Measurements from ENCODE around the gene RASA3. TPM values are rescaled to one million over a fixed set of nuclear protein-coding genes. Genes with fewer than 3 reads are reported as not detected.
"Not testable (repeated sequence)": the region's sequence is repeated elsewhere in the genome, so short reads cannot be mapped to it uniquely, and the experiment has no call there.

Gene RASA3
- polyA plus RNA-seq, 1 donor: 11.5 TPM

DNA sequence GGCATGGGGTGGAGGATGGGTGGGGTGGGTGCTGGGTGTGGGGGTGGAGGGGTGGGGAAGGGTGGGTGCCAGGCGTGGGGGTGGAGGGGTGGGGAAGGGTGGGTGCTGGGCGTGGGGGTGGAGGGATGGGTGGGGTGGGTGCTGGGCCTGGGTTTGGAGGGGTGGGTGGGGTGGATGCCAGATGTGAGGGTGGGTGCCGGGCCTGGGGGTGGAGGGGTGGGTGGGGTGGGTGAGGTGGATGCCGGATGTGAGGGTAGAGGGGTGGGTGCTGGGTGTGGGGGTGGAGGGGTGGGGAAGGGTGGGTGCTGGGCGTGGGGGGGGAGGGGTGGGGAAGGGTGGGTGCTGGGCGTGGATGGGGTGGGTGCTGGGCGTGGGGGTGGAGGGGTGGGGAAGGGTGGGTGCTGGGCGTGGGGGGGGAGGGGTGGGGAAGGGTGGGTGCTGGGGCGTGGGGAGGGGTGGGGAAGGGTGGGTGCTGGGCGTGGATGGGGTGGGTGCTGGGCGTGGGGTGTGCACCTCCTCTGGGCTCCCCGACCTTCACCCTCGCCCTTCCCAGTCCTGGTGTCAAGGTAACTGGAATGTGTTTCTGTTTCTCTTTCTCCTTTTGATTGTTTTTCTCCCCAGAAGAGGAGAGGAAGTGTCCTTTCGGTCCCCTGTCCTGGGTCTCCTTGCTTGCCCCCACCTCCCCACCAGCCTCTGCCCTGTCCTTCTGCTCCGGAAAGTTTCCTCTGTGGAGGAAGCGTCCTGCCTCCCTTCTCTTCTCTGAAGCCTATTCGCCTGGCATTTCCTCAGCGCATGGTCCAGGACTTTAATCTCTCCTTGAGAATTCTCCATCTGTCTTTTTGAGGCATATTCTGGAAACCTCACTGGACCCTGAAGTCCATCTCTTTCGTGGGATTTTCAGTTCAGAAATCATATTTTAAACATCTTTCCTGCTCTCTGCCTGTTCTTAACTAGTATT lies 23.8 kb upstream of the RASA3 start:
- no peak for DNase-seq

DNA sequence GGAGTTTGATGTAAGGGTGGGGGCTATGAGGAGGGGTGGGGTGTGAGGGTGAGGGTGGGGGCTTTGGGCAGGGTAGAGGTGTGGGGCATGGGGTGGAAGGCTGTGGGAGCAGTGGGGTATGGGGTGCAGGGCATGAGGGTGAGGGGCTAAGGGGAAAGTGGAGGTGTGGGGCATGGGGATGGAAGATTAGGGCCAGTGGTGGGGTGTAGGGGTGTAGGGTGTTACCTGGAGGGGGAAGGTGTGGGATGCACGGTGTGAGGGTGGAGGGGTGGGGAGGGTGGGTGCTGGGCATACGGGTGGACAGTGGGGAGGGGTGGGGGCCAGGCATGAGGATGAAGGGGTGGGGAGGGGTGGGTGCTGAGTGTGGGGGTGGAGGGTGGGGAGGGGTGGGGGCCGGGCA lies 22.9 kb upstream of the RASA3 start:
- DNase-seq: no peak

DNA sequence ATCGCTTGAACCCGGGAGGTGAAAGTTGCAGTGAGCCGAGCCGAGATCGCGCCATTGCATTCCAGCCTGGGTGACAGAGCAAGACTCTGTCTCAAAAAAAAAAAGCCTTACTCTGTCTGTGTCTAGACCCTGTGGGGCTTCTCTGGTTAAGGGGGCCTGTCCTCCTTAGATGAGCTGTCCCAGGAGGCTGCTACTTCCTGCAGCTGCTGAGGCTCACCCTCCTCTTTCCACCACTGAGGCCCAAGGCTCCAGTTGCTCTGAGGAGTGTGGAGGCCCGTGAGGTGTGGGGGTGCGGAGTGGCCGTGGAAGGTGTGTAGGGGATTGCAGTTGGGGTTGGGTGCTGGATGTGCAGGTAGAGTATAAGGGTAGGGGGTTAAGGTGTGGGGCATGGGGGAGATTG lies 22.1 kb upstream of the RASA3 start:
- DNase-seq: no peak

DNA sequence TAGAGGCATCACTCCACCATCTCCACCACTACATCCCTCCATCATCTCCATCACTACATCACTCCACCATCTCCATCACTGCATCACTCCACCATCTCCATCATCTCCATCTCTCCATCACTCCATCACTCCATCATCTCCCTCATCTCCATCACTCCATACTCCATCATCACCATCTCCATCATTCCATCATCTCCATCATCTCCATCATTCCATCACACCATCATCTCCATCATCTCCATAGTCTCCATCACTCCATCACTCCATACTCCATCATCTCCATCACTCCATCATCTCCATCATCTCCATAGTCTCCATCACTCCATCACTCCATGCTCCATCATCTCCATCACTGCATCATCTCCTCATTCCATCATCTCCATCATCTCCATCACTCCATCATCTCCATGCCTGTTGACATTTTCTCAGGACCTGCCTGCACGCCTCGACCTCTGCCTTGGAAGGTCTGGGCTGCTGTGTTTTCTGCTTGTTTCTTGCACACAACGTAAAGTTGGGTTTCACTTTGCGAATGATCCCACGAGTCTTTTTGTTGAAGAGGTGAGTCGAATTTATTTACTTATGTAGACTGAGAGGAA lies 21.2 kb upstream of the RASA3 start:
- no peak for DNase-seq

DNA sequence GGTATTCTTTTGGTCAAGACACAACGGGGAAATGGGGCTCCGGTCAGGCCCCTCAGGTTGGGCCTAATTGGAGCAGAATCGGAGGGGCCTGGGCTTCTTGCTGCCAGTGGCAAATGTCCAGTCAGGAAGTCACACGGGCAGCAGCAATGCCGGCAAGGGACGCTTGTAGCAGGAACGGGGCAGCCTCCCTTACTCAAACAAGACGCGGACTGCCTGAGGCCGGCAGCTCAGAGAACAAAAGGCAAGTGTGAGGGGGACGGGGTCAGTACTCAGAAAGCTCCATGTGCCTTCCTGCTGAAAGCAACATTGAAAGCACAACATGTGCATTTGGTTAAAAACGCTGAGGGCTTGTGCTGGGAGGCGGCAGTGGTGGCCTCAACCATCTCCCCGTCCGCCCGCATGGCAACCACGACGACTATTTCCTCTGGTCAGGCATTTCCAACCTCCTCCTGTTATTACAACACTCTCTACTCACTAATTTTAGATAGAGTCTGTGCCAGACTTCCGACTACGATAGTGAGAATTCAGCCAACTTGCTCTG lies 20.5 kb upstream of the RASA3 start:
- no peak for DNase-seq

DNA sequence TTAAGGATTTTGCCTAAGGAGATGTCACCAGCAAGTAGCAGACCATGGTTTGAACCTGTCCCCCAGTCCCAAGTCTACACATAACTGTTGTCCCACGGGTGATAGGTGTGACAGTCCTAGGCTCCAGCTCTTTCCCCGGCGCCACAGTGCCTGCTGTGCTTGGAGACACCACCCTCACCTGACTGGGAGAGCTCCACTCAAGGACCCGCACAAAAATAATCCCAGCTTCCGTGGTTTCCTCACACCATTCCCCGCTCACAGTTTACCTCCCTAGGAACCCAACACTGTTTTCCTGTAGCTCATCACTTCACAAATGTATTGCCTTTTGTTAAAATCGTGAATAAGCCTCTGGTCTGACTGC lies 19.8 kb upstream of the RASA3 start:
- DNase-seq: no peak

DNA sequence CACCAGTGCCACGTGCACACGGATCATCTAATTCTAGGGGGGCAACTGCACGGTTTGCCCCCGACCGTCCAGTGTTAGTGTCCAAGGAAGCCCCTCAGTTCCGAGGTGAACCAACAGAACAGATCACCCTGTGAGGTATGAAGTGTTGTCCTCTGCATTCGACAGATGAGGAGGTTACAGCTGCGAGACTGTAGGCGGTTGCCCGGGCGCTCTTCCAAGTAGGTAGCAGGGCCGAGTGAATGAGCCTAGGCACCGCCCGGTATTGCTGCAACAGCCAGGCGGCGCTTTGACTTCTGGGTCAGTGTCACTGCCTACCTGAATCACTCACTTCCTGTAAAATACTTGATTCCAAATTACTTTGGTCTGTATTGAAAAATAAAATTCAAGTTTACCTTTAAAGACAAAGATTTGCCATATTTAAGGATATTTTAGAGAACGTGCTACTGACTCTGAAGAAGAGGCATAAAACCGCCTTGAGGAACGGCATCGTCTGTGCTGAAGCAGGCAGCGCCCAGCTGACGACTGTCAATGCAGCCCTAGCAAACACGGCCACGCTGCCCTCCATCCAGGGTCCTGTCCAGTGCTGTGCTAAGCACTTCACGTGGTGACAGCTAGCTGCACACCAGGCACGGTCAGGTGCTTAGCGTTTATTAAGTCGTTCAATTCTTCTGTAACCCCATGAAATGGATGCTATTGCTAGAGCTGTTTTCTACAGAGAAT lies 19.3 kb upstream of the RASA3 start:
- DNase-seq: no peak

DNA sequence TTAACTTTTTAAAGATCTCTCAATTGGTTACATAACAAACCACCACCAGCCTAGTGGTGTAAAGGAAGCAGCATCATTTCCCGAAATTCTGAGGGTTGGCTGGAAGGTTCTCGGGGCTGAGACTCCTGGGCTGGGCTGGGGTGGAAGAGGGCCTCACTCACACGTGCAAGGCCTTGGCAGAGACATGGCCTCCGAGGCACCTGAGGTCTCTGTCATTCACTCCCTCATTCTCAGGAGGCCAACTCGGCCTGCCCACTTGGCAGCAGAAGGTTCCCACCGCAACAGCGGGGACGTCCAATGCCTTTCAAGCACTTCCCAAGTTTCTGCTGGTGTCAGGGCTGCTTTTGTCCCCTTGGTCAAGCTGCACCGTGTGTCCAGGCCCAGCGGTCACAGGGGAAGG lies 18.6 kb upstream of the RASA3 start:
- no peak for DNase-seq

DNA sequence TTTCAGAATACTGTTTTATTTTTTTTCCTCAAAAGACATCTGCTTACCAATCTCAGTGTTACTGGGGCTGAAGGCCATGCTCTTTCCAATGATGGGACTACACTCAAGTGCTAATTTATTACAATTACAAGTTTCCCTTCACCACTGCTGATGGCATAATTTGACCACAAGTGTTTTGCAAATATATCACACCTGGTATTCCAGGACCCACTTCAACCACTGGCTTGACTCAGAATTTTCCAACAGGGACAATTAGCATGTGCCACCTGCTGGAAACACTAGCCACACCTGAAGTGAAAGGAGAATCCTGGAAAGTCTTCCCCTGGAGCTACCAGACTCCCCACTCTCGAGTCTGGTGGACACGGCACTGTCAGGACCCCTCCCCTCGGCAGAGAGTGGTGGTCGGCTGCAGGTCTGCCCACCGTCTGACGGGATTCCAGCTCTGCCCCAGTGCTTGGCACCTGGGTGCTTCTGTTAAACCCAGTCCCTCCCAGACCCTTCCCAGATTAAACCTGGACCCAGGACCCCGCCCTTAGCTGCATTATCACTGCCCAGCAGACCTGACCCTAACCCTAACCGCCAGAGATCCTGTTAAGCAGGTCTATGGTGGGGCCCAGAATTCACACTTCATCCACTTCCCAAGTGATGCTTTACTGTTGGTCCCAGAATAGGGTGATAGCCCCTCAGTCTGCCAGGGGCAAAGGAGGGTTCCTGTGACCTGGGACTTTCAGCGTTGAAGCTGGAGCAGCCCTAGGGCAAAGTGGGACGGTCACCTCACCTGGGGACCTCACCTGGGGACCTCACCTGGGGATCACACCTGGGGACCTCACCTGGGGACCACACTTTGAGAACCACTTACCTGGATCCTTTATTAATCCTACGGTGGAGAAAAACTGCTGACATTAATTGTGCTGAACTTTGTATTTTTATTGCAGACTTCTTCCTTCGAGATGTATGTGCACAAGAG lies 17.6 kb upstream of the RASA3 start:
- no peak for DNase-seq

DNA sequence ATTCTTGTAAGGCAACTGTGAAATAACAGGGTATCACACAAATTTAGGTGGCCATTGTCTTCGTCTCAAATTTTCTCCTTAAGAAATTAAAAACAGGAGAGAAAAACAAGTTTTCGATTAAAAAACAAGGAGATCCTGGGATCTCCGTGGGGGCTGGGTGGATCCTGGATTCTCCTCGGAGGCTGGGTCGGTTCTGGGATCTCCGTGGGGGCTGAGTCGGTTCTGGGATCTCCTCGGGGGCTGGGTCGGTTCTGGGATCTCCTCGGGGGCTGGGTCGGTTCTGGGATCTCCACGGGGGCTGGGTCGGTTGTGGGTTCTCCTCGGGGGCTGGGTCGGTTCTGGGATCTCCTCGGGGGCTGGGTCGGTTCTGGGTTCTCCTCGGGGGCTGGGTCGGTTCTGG lies 16.5 kb upstream of the RASA3 start:
- not testable (repeated sequence) for DNase-seq

DNA sequence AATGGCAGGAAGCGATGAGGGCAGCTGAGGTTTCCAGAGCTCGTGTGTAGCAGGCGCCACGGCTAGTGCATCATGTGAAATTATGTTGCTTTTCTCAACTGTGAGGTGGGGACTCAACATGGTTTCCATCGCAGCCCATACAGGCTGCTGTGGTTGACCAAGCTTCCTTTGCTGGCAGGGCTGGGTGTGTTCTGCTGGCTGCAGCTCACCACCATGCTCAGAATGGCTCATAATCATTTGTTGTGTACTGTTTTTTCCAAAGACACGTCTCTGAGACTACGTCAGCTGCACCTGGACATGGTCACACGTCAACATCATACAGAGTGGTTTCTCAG lies 16.1 kb upstream of the RASA3 start:
- no peak for DNase-seq

DNA sequence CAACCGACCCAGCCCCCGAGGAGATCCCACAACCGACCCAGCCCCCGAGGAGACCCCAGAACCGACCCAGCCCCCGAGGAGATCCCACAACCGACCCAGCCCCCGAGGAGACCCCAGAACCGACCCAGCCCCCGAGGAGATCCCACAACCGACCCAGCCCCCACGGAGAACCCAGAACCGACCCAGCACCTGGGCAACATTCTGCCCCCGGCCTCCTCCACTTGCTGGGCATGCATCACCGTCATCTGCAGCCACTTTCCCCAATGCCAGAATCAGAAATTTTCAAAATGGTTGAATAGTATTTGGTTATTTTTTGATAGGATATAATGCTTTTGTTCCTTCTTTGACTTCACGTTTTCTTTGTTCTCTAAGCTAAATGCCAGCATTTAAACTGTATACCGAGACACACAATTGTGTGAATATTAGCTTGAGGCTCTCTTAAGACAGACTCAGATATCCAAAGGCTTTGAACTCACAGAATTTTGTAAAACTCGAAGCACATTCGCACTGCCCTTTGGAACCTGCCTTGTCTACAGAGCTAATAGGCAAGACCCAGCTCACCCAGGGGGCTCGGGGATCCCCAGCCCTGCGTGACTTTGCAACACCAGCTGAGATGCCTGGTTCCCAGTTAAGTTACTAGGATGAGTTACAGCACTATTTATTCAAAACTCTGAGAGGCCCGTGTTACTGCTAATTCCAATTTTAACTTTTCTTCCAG lies 15.5 kb upstream of the RASA3 start:
- DNase-seq: no peak

DNA sequence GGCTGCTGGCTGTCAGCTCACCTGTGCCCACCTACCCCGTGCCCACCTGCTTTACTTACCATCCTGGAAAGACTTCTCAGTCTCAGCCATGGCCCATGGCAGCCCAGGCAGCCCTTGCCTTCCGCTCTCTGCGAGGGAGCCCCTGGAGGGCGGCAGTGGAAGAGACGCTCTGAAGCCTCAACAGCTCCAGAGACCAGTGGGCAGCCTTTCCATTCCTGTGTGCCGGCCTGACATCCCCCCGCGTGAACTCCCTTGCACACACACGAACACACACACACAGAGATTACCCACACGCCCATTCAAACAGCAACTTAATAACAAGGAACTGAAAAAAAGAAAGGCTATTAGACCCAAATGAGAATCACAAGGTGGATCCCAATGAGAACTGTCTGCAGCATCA lies 14.2 kb upstream of the RASA3 start:
- no peak for DNase-seq

DNA sequence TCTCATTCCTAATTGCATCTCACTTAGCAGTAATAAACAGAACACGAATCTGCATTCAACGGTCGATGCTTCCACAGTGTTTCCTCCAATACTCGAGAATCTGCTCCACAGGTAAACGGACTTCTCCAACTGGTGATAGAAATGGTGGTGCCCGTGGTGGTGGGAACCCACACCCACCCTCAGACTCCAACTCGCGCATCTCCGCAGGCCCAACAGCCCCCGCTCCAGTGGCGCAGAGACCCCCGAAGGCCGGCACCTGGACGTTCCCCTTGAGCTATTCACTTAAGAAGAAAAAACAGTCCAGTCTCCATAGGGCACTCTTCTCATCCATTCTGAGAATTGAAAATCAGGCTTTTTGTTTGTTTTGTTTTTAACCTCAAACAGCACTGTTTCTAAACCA lies 13.8 kb upstream of the RASA3 start:
- DNase-seq: no peak

DNA sequence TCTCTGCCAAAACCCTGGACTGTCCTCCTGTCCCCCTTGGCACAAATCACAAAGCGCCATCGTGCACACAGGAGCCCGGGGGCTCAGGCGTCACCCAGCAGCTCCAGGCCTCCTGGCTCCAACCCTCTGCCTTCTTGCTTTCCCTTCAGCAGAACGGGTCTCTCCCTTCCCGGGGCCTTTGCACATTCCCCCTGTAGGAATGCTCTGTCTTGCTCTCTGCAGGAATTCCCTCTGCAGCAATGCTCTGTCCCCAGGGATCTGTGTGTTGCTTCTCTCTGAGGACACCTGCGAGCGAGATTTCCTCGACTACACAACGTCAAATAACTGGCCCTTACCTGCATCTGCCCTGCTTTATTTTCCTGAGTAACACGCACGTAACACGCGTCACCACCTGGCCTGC lies 13.3 kb upstream of the RASA3 start:
- no peak for DNase-seq

DNA sequence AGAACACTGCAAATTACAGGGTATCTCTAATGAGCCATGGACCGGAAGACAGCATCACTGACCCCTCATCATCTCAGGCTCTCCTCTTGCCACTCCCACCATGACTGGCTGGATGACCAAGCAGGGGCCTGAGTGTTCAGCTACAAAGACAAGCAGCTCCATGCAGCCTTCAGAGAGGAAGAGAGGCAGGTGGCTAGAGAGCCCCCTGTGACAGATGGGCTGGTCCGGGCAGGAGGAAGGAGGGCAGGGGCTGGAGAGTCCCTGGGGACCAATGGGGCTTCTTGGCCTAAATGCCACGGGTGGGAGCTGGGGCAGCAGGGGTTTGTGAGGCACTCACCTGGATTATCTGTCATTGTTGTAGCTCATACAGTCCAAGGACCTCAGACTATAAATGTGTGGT lies 12.8 kb upstream of the RASA3 start:
- no peak for DNase-seq

DNA sequence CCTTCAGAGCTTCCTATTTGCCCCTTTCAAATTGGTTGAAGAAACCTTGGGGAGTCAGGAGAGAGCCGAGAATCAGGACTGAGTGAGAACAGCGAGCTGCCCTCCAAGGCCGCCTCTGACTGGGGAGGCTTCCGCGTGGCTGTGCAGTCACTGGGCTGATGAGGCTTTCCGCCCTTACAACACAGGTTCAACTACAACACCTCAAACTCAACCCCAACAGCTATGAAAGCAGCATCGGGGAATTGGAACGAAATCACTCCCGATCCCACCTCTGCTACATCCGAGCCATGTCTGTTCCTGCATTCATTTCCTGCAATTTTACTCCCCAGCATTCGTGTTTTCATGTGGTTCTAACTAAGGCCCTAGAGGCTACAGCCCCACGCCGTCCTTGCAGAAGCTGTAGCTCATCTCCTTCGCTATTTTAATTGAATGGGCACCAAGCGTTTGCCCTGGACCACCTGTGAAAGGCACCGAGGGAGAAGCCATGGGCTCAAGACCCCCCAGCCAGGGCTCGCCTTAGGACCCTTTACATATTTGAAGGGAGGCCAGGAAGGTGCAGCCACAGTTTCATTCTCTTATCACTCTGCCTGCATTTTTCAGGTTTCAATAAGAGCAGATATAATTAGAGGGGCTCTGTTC lies 12.3 kb upstream of the RASA3 start:
- no peak for DNase-seq

DNA sequence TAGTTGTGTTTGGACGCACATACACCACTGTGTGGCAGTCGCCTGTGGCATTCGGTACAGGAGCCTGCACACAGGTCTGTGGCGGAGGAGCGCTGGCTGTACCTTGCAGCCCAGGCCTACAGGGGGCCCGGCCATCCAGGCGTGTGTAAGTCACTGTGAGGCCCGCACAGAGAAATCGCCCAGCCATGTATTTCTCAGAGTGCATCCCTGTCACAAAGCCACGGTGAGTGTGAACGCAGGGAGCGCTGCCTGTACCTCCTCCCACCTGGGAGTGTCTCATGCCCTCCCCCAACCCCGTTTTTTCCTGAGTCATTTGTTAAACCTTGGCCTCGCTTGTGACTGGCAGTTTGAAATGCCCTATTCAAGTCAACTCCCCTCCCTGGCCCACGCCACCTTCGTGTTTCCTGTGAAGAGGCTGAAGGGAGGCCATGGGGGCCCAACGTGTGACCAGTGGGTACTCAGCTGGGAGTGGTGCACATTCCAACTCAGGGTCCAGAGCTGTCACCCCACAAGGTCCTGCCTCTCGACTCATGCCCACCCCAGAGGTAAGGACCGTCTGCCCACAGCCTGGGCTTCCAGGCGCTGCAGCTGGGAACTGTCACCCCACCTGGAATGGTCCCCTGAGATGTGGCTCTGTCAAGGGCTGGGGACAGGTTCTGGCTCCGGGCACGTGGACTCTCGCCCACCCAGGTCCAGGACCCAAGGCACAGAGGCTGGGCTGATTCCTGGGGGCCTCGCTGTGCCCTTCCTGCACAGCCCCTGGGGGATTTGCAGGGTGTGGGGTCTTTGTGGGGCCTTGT lies 11.6 kb upstream of the RASA3 start:
- peak; percentile 32 for DNase-seq

DNA sequence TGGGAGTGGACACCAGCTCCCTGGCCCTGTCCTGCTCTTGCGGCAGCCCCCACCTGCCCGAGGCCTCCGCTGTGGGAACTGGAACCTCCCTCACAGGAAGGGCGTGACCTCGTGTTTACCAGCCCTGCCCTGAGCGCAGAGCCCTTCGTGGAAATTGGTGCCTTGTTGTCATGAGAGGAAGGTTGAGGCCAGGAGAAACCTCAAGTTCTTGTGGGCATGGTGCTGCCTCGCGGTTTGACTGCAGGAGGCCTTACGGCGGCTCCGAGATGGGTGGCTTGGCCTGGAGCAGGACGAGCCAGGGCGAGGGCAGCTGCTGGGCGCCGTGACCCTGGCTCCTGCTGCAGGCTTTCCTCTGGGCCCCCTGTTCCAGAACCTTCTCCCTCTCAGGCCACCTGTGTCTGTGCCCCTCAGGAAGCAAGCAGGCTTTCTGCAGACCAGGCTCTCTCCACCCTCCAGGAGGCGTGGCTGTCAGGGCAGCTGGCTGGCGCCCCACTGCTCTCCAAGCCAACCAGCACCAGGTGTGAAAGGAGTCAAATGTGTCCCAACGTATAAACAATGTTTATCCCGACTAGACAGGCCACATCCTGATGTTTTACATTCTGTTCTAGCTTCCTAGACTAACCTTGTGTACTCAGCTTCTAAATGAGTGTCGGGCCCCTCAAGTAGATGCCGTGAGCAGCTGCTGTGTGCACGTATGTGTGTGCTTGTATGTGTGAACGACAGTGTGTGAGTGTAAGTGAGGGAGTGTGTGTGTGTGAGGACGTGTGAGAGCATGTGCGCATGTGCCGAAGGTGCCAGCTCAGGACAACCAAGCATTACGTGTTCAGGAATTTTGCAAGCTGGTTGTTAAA lies 10.4 kb upstream of the RASA3 start:
- DNase-seq: no peak

Measured in left kidney (tissue), 2 donors.